Measurements from ENCODE around the gene TYW1B.
"Not testable (repeated sequence)": the region's sequence is repeated elsewhere in the genome, so short reads cannot be mapped to it uniquely, and the experiment has no call there.

TYW1B gene

DNA sequence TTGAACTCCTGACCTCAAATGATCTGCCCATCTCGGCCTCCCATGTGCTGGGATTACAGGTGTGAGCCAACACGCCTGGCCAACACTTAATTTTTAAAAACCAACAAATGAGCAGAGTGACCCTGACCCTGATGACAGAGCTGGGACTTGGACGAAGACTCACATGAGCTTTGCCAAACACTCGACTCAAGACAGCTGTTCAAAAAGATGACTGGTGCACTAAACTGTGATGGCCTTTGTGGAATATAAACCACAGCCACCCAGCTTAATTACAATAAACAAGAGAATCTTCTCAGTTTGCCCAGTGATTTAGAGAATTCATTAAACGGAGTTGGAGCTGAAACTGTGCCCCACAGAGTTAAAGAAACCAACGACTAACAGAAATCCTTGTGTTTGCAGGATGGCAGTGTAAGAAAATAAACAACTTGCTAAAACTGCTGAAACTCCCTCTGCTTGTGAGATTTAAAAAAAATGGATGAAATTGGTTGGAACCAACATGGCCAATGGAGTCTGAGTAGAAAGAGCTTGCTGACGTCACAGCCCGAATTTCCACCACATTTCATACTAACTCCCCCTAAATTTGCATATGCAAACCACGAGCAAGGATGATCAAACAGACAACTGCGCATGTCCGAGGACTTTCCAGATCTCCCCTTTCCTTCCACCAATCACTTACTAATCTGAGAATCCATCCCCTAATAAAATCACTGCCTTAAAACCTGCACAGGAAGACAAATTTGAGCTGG, 209.4 kb downstream of the TYW1B start:
- not testable (repeated sequence) for DNase-seq

DNA sequence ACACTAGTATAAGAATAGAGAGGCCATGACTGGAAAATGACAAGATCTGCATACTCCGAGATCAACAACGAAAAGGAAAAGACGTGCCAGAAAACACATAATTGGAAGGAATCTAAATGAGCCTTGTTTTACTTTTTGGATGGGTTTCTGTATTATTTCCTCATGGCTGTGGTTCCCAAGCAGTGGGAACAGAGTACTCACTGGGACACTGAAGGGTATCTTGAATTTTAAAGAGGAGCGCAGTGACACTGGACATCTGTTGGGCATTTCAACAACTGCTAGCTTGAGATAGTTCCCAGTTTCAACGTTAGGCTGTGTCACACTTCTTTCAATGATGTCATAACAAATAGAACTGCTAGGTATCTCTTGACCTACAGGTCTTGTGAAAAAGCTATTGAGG, 218.2 kb downstream of the TYW1B start:
- DNase-seq, result not testable (repeated sequence)

DNA sequence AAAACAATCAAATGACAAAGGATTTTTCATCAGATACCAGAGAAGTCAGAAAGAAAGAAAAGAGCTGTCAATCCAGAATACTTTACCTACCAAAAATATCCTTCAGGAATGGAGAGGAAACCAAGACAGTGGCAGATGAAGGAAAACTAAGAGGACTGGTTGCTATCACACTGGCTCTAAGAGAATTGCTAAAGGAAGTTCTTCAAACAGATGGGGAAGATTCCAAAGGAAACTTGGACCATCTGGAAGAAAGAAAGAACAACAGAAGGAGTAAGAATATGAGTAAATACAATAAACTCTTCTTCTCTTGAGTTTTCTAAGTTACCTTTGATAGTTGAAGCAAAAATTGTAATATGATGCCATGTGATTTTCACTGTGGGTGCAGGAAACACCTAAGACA, 220.0 kb downstream of the TYW1B start:
- DNase-seq, result not testable (repeated sequence)

DNA sequence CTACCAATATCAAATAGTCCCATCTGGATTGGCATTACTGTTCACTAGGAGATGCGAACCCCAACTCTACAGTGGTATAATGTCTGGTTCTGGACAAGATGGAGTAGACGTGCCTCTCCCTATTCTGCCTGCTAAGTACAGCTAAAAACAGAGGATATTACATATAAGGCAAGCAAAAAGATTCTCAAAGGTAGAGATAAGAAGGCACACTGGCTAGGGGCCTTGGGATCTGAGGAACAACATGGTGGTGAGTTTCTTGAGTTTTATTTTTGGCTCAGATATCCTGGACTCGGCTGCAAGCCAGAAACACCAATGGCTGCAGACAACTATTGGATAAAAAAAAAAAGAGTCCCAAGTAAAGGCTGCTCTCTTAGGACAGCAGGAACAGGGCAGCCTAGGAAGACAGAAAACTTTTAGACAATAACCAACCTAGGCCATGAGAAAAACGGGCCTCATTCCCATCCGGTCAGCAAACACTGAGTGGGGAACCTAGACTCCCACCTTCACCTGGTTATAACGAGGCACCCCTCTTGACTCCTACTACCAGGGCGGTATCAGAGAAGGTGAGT, 222.1 kb downstream of the TYW1B start:
- not testable (repeated sequence) for DNase-seq

DNA sequence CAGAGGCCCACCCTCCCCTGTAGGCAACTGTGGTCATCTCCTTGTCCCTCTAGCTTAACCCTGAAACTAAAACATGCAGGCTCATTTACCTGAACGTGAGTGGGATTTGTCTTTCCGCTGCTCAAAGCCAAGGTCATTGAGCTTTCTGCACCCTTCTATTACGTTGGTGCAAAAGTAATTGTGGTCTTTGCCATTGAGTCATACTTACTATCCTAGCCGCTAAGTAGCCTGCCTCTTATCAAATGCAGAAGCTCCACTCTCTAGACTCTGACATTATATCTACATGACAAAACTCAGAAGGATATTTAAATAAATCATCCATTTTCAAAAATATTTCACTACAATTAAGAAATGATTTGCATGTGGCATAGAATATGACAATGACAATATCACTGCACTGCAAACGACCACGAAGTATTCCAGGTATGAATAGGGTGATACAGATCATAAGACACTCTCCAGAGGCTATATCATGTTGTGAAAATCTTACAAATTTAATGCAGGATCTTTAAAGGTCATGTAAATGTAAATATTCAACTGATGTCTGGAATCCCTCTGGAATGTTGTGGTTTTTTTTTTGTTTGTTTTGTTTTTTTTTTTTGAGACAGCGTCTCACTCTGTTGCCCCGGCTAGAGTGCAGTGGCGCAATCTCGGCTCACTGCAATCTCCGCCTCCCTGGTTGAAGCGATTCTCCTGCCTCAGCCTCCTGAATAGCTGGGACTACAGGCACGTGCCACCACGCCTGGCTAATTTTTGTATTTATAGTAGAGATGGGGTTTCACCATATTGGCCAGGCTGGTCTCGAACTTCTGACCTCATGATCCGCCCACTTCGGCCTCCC, 223.0 kb downstream of the TYW1B start:
- not testable (repeated sequence) for DNase-seq

DNA sequence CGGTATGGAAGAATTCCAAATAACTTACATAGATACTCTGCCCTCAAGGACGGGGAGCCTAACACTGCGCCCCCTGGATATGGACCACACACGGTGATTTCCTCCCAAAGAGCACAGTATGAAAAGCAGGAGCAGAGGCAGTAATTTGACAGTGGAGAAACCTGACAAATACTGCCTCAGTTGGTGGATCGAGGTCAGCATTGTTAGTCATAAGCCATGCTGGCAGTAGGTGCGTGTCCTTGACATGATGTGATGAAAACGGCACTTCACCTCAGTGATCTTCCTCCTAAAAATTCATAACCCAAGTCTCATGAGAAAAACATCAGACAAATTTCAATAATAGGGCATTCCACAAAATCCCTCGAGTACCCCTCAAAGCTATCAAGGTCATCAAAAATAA, 224.5 kb downstream of the TYW1B start:
- not testable (repeated sequence) for DNase-seq

DNA sequence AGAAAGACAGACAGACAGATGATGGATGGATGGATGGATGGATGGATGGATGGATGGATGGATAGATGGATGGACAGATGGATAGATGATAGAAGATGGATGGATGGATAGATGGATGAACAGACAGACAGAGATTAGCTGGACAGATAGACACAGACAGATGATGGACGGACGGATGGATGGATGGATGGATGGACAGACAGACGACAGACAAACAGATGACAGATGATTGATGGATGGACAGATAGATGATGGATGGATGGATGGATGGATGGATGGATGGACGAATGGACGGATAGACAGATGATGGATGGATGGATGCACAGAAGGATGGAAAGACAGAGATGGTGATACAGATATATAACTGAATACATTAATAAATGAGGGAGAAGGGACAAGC, 224.9 kb downstream of the TYW1B start:
- no peak for DNase-seq

DNA sequence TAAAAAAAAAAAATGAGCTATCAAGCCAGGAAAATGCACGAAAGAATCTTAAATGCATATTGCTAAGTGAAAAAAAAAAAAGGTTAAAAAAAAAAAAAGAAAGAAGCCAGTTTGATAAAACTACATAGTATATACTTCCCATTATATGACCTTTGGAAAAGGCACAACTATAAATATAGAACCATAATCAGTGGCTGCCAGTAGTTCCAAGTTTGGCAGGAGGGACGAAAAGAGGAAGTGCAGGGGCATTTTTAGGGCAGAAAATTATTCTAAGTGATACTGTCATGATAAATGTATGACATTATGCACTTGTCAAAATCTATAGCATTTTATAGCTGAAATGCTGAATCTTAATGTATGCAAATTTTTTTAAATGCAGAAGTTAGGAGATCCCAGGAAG, 226.3 kb downstream of the TYW1B start:
- DNase-seq, result not testable (repeated sequence)

DNA sequence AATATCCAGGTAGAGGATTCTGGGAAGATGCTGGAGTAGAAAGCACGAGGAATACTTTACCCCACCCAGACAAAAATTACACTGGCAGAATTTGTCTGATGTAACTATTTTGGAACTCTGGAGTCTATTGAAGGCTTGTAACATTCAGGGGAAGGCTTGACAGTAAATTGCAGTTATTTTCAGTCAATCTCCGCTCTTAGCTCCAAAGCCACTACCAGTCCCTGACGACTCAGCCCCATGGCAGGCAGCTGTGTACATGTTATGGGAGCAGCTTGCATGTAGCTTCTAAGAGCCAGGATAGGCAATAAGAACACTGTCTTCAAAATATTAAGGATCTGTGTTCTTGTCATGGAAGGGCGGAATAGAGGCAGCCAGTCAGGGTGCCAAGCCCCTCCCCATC, 238.0 kb downstream of the TYW1B start:
- DNase-seq, result not testable (repeated sequence)

DNA sequence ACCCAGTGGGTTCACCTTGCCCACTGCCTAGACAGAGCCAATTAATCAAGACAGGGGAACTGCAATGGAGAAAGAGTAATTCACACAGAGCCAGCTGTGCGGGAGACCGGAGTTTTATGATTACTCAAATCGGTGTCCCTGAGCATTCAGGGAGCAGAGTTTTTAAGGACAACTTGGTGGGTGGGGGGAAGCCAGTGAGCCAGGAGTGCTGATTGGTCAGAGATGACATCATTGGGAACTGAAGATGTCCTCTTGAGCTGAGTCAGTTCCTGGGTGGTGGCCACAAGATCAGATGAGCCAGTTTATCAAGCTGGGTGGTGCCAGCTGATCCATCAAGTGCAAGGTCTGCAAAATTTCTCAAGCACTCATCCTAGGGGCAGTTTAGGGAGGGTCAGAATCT, 240.7 kb downstream of the TYW1B start:
- DNase-seq, result not testable (repeated sequence)

DNA sequence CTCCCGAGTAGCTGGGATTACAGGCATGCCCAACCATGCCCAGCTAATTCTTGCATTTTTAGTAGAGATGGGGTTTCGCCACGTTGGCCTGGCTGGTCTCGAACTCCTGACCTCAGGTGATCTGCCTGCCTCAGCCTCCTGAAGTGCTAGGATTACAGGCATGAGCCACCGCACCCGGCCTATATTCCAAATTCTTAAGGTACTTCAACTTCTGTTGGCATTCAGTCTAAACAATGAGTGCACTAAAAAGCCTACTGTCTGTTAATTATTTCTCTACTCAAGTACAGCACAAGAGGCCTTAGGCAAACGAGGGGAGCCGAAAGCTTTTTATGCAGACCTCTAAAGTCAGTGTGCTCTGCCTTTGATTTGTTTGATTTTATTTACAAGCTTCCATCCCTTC, 243.4 kb downstream of the TYW1B start:
- not testable (repeated sequence) for DNase-seq

DNA sequence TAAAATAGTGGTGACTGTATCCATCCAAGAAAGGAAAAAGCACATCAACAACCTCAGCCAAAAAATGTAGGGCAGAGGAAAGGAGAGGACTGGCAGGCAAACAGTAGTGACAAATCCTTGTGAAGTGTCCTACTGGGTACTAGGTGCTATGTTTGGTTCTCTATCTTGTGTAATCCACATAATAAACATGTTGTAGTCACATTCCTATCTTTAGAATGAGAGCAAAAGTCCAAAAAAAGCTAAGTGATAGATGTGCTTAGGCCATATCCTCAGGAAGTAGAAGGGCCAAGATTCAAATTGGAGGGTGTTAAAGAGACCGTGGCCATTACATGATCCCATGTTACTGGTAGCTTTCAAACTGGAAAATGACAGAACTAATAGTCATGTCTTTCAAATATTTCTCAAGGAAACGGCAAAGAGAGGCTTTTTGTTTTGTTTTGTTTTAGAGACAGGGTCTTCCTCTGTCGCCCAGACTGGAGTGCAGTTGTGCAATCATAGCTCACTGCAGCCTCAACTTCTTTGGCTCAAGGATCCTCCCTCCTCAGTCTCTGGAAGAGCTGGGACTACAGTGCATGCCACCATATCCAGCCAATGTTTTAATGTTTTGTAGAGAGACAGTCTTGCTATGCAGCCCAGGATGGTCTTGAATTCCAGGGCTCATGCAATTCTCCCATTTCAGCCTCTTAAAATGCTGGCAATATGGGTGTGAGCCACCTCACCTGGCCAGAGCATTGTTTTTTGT, 244.2 kb downstream of the TYW1B start:
- not testable (repeated sequence) for DNase-seq

DNA sequence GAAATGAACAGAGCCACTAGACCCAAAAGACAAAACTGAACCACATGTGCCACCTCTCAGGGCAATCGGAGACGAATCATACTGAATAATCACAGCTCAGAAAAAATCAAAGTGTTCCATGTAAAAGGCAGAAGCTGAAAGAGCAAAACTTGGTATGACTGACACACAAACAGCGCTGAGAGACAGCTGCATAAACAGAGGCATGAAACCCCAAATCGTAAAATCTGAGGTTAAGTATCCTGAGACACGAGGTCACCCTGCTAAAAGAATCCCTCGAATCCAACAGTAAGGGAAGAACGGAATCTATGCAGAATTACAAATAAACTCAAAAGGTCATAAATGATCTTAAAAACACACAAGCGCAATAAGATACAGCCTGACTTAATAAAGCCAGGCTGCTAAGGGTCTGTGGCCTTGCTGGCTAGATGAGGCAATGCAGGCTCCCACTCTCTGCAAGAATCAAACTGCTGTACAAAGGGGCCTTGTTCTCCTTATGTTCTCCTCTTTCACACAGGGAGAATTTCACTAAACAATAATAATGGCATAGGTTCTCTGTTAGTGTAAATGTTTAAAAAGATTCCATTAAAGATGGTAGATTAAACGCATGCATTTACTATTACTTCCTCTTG, 247.7 kb downstream of the TYW1B start:
- DNase-seq, result not testable (repeated sequence)

DNA sequence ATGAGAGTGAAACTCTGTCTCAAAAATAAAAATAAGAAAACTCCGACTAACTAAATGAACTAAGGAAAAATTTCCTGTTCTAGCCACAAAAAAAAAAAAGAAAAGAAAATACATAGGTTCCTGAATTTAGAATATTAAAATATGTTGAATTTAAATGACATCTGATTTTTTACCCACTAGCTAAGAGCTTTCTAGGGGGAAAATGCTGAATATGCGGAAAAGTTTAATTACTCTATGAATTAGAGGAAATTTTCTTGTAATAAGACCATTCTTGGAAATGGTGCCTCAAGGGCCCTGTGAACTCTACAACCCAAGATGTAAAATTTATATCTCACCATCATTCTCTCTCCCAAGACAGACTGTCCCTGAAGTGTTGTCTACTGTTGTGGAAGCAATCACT, 250.9 kb downstream of the TYW1B start:
- DNase-seq, result no peak

DNA sequence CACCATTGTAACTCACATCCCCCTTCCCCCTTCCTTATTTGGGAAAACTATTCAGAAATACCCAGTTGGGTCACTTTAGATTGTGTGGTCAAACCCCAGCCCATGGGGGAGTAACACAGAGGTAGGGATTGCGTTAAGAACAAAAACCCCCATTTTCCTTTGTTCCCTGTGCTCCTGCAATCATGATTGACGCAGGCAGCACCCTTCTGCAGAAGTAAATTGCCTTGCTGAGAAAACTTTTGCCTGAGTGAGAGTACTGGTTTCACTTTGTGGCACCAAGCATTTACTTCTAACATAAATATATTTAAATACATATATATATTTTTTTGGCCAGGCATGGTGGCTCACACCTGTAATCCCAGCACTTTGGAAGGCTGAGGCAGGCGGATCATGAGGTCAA, 266.0 kb downstream of the TYW1B start:
- DNase-seq, result not testable (repeated sequence)

DNA sequence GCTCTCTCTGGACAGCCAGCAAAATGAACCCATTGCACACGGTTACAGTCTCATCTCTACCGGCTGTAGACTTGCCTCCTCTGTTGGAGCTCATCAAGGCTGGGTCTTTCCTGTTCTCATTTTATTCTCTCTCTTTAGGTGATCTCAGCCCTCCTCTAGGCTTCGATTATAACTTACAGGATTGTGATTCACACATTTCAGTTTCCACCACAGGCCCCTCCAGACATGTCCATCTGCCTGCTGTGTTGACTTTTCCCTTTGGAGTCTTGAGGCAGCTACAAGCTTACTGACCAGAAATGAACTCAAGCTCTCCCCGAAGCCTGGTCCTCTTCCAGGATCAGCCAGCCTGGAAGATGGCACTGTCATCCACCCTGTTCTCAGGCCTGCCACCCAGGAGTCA, 268.5 kb downstream of the TYW1B start:
- DNase-seq, result not testable (repeated sequence)

DNA sequence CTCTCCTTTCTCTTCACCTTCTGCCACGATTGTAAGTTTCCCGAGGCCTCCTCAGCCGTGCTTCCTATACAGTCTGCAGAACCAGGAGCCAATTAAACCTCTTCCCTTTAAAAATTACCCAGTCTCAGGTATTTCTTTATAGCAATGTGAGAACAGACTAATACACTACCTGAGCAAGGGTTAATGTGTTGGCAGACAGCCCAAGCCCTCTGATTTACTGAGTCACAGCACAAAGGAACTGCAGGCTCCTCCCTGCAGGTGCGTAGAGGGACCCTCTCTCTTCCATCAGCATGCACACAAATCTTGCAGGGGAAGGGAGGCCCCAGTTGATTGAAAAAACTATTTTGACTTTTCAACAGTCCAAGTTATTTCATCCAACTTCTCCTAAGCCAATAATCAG, 271.3 kb downstream of the TYW1B start:
- DNase-seq, result not testable (repeated sequence)

DNA sequence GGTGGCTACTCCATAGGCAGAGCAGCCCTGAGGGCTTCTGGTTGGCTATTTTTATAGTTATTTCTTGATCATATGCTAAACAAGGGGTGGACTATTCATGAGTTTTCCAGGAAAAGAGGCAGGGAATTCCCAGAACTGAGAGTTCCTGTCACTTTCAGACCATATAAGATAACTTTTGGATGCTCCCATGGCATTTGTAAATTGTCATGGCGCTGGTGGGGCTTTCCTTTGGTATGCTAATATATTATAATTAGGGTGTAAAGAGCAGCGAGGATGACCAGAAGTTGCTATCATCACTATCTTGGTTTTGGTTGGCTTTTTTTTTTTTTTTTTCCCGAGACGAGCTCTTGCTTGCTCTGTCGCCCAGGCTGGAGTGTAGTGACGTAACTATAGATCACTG, 272.8 kb downstream of the TYW1B start:
- DNase-seq, result not testable (repeated sequence)

DNA sequence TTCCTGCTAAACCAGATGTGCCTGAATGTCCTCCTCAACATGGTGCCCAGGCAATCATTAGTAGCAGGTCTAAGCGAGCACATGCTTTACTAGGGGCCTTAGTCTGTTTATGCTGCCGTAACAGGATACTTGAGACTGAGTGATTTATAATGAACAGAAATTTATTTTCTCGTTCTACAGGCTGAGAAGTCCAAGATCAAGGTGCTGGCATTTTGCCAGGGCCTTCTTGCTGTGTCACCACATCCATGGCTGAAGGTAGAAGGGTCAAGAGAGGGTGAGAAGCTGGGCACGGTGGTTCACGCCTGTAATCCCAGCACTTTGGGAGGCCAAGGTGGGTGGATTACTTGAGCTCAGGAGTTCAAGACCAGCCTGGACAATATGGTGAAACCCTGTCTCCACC, 273.6 kb downstream of the TYW1B start:
- not testable (repeated sequence) for DNase-seq

DNA sequence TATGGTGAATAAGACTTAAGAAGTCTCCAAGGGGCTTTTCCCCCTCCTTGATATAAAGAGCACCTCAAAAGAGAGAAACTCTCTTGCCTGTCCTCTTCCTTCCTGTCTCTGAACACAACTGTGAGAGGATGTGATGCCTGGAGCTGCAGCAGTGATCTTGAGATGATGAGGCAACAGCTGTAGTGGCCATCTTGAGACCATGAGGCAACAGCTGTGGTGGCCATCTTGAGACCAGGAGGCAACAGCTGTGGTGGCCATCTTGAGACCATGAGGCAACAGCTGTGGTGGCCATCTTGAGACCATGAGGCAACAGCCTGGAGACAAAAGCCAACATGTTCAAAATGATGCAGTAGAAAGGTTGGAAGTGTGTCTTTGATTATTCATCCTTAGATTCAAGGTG, 277.5 kb downstream of the TYW1B start:
- not testable (repeated sequence) for DNase-seq

DNA sequence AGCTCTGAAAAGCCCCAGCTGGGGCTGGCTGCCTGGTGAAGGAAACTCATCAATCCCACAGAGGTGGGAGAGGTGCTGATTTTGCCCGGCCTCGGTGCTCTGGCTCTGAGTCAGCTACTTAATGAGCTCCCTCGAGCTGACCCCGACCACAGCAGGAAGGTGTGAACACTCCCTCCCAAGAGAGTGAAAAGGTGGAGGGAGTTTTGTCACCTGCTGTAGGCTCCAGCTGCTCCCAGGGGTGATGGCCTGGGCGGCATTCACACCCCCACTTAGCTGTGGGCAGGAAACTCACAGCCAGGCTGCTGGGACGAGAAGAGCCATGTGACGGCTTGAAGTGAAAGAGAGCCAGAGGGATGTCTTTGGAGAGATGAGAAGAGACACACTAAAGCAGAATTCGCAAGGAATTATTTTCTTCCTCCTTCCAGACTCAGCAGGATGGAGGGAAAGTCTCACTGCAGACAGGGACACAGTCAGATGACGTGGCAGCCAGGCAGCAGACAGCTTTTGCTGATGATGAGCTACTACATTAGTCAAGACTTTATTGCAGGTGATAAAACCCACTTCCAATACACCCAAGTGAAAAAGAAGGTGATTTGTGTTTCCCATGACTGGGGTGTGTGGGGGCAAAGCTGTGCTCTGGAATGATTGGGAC, 281.3 kb downstream of the TYW1B start:
- DNase-seq, result not testable (repeated sequence)

DNA sequence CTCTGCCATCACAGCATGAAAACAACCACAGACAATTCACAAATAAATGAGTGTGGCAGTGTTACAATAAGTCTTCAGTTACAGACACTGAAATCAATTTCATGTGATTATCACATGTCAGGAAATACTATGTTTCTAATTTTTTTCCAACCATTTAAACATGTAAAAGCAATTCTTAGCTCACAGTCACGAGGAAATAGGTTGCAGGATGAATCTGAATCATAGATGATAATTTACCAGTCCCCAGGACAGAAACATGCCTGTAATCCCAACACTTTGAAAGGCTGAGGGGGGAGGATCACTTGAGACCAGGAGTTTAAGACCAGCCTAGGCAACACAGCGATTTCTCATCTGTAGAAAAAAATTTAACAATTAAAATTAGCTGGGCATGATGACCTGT, 283.5 kb downstream of the TYW1B start:
- not testable (repeated sequence) for DNase-seq

Data from right hindlimb (tissue), 1 donor.